NOMO-1 treated with dmso at 0.1 percent for 144 hours (cell line): ENCODE data around the gene CDKN2B.

Experiments used
- DNase-seq: peaks from one replicate; lab custom pipeline; 2025; ENCODE audit not compliant: unreplicated experiment; lab: John Stamatoyannopoulos, UW

CDKN2B gene

GRCh38 chr9:22035591-22036011 is 26.5 kb upstream of the CDKN2B start:
- DNase-seq: no peak

GRCh38 chr9:22033012-22033630 is 24.0 kb upstream of the CDKN2B start:
- DNase-seq: no peak

- no peak for DNase-seq
Measured at GRCh38 chr9:22031655-22032411, 22.7 kb upstream of the CDKN2B start.

GRCh38 chr9:22030101-22030598 is 21.0 kb upstream of the CDKN2B start:
- DNase-seq: no peak

GRCh38 chr9:22029231-22029630 is 20.1 kb upstream of the CDKN2B start:
- DNase-seq: no peak

- DNase-seq: no peak
Measured at GRCh38 chr9:22028394-22028793, 19.3 kb upstream of the CDKN2B start.

GRCh38 chr9:22026696-22027095 is 17.6 kb upstream of the CDKN2B start:
- no peak for DNase-seq

- DNase-seq: no peak
Measured at GRCh38 chr9:22022396-22022795, 13.3 kb upstream of the CDKN2B start.

GRCh38 chr9:22010866-22011625 is 1.9 kb upstream of the CDKN2B start:
- no peak for DNase-seq

- DNase-seq: no peak
Measured at GRCh38 chr9:22009506-22009867, 382 bp upstream of the CDKN2B start.

GRCh38 chr9:22008384-22008716 is 755 bp downstream of the CDKN2B start:
- DNase-seq: no peak

- DNase-seq: no peak
Measured at GRCh38 chr9:22005702-22006606, 3.2 kb downstream of the CDKN2B start.

- DNase-seq: no peak
Measured at GRCh38 chr9:22005021-22005701, 3.9 kb downstream of the CDKN2B start.

- DNase-seq: no peak
Measured at GRCh38 chr9:22002038-22002437, 7.1 kb downstream of the CDKN2B start.

GRCh38 chr9:21998026-21998425 is 11.1 kb downstream of the CDKN2B start:
- no peak for DNase-seq

- DNase-seq: no peak
Measured at GRCh38 chr9:21997480-21997879, 11.6 kb downstream of the CDKN2B start.

- no peak for DNase-seq
Measured at GRCh38 chr9:21996858-21997257, 12.2 kb downstream of the CDKN2B start.

- DNase-seq: no peak
Measured at GRCh38 chr9:21996438-21996837, 12.7 kb downstream of the CDKN2B start.

- no peak for DNase-seq
Measured at GRCh38 chr9:21995666-21996398, 13.3 kb downstream of the CDKN2B start.
